Measurements from ENCODE around the gene FOXN1.

- no peak for TF ChIP-seq CTCF (conservative IDR thresholded peaks at IDR 0.05)
- TF ChIP-seq ZFX (IDR thresholded peaks at IDR 0.05): no peak
Measured at GRCh38 chr17:28536532-28537218, 30.5 kb downstream of the FOXN1 start.

Data from C4-2B (cell line).